Activated naive CD4-positive, alpha-beta T cell treated with anti-CD3 and anti-CD28 coated beads, Interleukin-2, amount 50 U/mL, for 16 hours (primary cell): Measurements from ENCODE around the gene ENGASE.
"Not testable (repeated sequence)": the region's sequence is repeated elsewhere in the genome, so short reads cannot be mapped to it uniquely, and the experiment has no call there.

Source experiments
- DNase-seq: peaks from one replicate; pipeline ENCODE4 v3.0.0-alpha.2; 2020

The ENGASE gene

GRCh38 chr17:79054200-79054960 is 20.2 kb upstream of the ENGASE start:
- no peak for DNase-seq

GRCh38 chr17:79055197-79055596 is 19.4 kb upstream of the ENGASE start:
- DNase-seq = no peak

DNA sequence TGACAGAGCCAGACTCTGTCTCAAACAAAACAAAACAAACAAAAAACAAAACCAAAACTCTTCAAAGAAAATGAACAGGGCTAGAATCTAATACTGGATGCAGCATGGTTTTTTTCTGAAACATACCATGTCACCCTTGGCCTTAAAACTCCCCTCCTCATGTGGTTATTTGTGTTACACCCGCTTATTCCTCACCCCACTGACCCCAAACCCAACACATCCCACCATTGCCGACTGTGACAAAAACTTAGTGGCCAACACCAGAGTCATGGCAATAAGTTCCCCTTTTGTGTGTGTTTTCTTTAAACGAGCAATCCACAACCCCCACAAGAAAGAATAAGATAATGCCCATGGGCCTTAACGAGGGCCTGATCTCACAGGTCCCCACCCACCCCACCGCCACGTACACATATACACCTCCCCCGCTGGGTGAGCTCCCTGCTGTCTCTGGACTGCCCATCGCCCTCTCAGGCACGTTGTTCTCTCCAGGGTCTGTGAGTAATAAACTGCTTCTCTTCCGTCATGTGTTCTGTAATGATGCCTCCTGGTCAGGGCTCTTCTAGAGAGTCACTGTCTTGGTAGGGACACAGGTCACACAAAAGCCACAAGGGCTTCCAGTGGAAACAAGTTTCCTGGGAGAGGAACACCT is 16.8 kb upstream of the ENGASE start:
- no peak for DNase-seq

- DNase-seq = no peak
Measured at GRCh38 chr17:79062691-79063090, 11.9 kb upstream of the ENGASE start.

- no peak for DNase-seq
Measured at GRCh38 chr17:79064026-79064425, 10.6 kb upstream of the ENGASE start.

GRCh38 chr17:79065105-79065670 is 9.4 kb upstream of the ENGASE start:
- peak; percentile 62 for DNase-seq

DNA sequence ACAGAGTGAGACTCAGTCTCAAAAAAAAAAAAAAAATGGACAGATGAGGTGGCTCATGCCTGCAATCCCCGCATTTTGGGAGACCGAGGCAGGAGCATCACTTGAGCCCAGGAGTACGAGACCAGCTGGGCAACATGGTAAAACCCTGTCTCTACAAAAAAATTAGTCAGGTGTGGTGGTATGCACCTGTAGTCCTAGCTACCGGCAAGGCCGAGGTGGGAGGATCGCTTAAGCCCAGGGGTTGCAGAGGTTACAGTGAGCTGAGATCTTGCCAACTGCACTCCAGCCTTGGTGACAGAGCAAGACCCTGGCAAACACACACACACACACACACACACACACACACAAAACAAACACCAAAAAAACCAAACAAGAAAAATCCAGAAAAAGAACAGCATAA is 7.7 kb upstream of the ENGASE start:
- DNase-seq = no peak

- peak; percentile 1 for DNase-seq
Measured at GRCh38 chr17:79070266-79070880, 4.3 kb upstream of the ENGASE start.

GRCh38 chr17:79071161-79071740 is 3.4 kb upstream of the ENGASE start:
- DNase-seq = peak; percentile 0

- DNase-seq = no peak
Measured at GRCh38 chr17:79072544-79072943, 2.1 kb upstream of the ENGASE start.

DNA sequence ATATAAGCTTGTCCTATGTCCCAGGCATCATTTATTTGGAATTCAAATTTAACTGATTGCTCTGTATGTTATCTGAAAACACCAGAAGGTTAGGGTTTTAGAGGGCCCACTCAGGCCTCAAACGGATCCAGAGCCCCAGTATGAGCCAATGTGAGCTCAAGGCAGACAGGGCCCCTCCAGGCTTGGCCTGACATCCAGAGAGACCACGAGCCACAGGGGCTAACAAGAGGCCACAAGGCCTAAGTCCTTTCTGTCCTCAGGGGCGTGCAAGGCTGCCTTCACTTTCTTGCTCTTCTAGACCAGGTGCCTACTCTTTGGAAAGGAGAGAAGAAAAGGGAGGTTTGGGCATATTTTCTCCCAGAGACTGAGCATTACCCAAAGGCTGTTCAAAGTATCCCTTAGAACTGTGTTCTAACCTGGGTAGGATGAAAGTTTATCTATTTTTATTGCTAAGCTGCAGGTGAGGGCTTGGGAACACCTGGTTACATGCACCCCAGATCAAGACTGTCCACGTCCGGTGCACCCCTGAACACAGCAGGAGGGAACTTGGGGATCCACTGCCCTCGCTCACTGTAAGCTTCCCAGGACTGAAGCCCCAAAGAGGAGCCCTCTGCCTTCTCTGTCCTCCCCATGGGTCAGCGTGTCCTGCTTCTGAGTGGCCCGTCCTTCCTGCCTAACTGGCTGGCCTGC is 1.5 kb upstream of the ENGASE start:
- DNase-seq = no peak

DNA sequence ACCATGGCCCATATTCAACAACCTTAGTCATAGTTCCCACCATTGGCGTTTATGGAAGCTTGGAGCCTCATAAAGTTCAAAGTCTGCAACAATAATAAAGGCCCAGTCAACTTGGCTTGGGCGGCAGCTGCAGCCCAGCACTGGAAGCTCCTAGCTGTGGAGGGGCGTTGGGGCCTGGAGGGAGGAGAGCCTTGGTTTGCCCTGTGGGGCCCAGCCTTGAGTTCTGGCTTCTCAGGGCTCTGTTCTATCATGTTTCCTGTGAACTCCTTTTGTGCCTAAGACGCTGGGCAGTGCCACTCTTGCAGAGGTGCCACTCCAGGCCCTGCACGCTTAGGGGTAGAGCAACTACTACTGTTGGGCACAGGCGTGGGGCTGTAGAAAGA is 927 bp upstream of the ENGASE start:
- DNase-seq = no peak

GRCh38 chr17:79074121-79074648 is 439 bp upstream of the ENGASE start:
- not testable (repeated sequence) for DNase-seq

GRCh38 chr17:79075446-79075750 is 774 bp downstream of the ENGASE start:
- peak; percentile 39 for DNase-seq

- peak; percentile 1 for DNase-seq
Measured at GRCh38 chr17:79075861-79076406, 1.3 kb downstream of the ENGASE start.

GRCh38 chr17:79077587-79077986 is 3.0 kb downstream of the ENGASE start:
- DNase-seq = no peak

DNA sequence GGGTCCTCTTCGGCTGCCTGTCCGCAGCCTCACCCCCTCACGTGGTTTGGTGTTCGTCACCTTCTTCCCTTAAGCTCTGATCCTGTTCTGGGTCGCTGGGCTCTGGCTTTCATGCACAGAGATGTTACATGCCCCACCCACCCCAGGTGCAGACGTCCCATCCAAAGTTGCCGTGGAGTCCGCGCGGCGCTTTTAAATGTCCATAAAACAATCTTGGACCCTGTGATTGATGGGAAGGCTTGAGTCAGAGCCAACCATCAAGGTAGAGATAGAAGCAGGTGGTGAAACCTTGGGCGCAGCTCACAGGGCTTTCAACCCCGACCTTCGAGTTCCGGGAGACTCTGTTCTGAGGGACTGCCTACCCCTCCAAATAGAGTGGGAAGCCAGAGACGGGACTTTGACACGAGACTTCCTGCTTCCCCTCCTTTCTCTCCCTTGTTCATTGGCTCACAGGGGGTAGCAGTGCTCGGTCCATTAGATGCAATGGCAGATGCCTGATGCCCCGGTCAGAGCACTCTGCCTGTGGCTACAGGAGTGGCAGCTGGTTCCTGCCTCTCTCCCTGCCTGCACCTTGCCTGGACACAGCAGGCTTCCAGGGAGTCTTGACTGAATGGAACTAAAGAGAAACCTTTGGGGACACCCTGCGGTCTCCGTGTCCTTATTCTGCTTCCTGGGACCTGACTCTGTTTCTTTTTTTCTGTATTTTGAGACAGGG is 4.0 kb downstream of the ENGASE start:
- no peak for DNase-seq

GRCh38 chr17:79079421-79080200 is 5.0 kb downstream of the ENGASE start:
- no peak for DNase-seq

DNA sequence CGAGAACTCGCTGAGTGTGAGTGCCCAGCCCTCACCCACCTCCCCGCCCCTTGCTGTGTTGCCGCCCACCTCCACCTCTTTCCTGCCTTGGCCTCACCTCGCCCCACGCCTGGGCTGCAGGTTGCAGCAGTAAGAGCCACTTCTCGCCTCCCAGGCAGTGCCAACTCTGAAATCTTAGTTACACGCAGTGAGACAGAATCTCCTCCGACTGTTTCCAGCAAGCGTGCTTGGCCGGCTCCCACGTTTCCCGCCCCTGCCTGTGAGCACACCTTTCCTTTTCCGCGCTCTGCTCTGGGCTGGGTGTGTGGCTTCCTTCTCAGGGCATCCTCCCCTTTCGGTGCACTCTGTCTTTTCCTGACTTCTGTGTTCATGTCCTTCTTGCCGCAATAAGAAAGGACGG is 5.7 kb downstream of the ENGASE start:
- DNase-seq = no peak

DNA sequence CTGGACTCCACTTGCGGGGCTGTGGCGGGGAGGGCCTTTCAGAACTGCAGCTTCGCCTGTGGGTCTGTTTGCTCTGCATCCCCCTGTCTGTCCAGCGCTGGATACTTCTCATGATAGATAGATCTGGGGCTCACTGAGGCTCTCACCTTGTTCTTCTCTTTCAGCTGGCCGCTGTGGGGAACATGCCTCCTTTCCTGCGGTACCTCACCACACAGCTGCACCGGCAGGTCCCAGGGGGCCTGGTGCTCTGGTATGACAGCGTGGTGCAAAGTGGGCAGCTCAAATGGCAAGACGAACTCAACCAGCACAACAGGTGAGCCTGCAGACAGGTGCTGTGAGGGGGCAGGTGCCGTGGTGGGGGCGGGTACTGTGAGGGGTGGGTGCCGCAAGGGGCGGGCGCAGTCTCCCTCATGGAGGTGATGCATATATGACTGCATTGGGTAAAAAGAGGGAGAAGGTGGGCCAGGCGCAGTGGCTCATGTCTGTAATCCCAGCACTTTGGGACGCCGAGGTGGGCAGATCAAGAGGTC is 6.2 kb downstream of the ENGASE start:
- DNase-seq = no peak
